Fibroblast of the aortic adventitia (primary cell): ENCODE data around the gene SERPINA10. TPM values are rescaled to one million over a fixed set of nuclear protein-coding genes. Genes with fewer than 3 reads are reported as not detected.
A peak's percentile ranks its signal among the peaks of the same experiment; 100 is the strongest.

Experiments used
- DNase-seq: peaks from one replicate; pipeline ENCODE4 v3.0.0-alpha.2; 2010; ENCODE audit warnings: low read depth
- H3K4me3 ChIP-seq: 2 replicates; pipeline ENCODE4 v1.5.1; 2011; ENCODE audit warnings: low read depth, mild to moderate bottlenecking, control low read depth, low read length, moderate library complexity
- CTCF ChIP-seq: IDR thresholded peaks from 2 replicates; pipeline ENCODE4 v1.5.1; 2011; ENCODE audit warnings: mild to moderate bottlenecking, low read length, control low read depth, inconsistent platforms; ENCODE audit not compliant: insufficient read depth
- total RNA-seq: library from RNA; depleted of rRNA; stranded (reverse); fragments of >200 nt; gene quantifications from 2 replicates; pipeline ENCODE4 v1.2.3, GENCODE V29; 2012; ENCODE audit warnings: low replicate concordance

Gene SERPINA10
- total RNA-seq, 1 donor, result not detected

- peak; percentile 42 for DNase-seq
- no peak for TF ChIP-seq CTCF
- no peak overlapping the region for H3K4me3 ChIP-seq
Measured at GRCh38 chr14:94328196-94328595, 35.1 kb upstream of the SERPINA10 start.

- peak; percentile 77 for DNase-seq
- TF ChIP-seq CTCF, result no peak
- H3K4me3 ChIP-seq, result no peak within 1 kb of the TSS
Measured at GRCh38 chr14:94322648-94323570, 29.8 kb upstream of the SERPINA10 start, which contains the start of gene SERPINA6. TSS of gene SERPINA6 (minus strand) at chr14:94323336. CDS start at chr14:94314648, 8,688 bp downstream.

- H3K4me3 ChIP-seq, result no peak overlapping the region
- TF ChIP-seq CTCF, result no peak
- no peak for DNase-seq
Measured at GRCh38 chr14:94321421-94322271, 28.6 kb upstream of the SERPINA10 start.

GRCh38 chr14:94320243-94320642, 27.2 kb upstream of the SERPINA10 start:
- no peak overlapping the region for H3K4me3 ChIP-seq
- DNase-seq, result no peak
- TF ChIP-seq CTCF, result no peak

GRCh38 chr14:94317259-94317658, 24.2 kb upstream of the SERPINA10 start:
- peak; percentile 73 for DNase-seq
- no peak for TF ChIP-seq CTCF
- no peak overlapping the region for H3K4me3 ChIP-seq

- TF ChIP-seq CTCF, result no peak
- H3K4me3 ChIP-seq, result no peak overlapping the region
- DNase-seq, result no peak
Measured at GRCh38 chr14:94316692-94317091, 23.6 kb upstream of the SERPINA10 start.
